Keratinocyte (primary cell): ENCODE data around the gene SINHCAF. TPM values are rescaled to one million over a fixed set of nuclear protein-coding genes. Genes with fewer than 3 reads are reported as not detected.

Experiments
- DNase-seq: peaks from one replicate; pipeline ENCODE4 v3.0.0-alpha.2; 2011; ENCODE audit warnings: low read depth, missing footprints, low spot score
- FAIRE-seq: peaks from 2 replicates; lab custom pipeline; 2011; peaks lifted over from hg19 to GRCh38; lab: Jason Lieb, UNC
- H2AFZ ChIP-seq: 2 replicates; pipeline ENCODE4 v1.6.0; 2012; ENCODE audit warnings: low read length, control low read depth, inconsistent platforms; ENCODE audit not compliant: control insufficient read depth
- H3K27ac ChIP-seq: 2 replicates; pipeline ENCODE4 v1.5.1; 2011; ENCODE audit warnings: low read length; ENCODE audit not compliant: control insufficient read depth, insufficient read depth
- H3K27me3 ChIP-seq: 3 replicates; pipeline ENCODE4 v1.6.0; 2011; ENCODE audit warnings: low read length; ENCODE audit not compliant: control insufficient read depth, insufficient read depth; ENCODE audit errors: extremely low read depth
- H3K36me3 ChIP-seq, 2 experiments: 2 replicates in 1 of 2; 3 replicates in 1 of 2; pipeline ENCODE4 v1.5.1; 2011; ENCODE audit warnings: low read length in 2 of 2, mild to moderate bottlenecking in 1 of 2; ENCODE audit not compliant: control insufficient read depth in 2 of 2, insufficient read depth in 2 of 2; ENCODE audit errors: extremely low read depth in 1 of 2
- H3K4me1 ChIP-seq: 3 replicates; pipeline ENCODE4 v1.5.1; 2011; ENCODE audit warnings: low read length; ENCODE audit not compliant: control insufficient read depth, insufficient read depth; ENCODE audit errors: extremely low read depth
- H3K4me2 ChIP-seq: 3 replicates; pipeline ENCODE4 v1.6.0; 2011; ENCODE audit warnings: low read depth, low read length; ENCODE audit not compliant: control insufficient read depth, insufficient read depth; ENCODE audit errors: extremely low read depth
- H3K4me3 ChIP-seq, 3 experiments: fragments of 200-600 bp in 1 of 3; sonication (generic) in 1 of 3; 2 replicates in 2 of 3; 3 replicates in 1 of 3; pipeline ENCODE4 v1.5.1; 2011 to 2016; ENCODE audit warnings: low read length in 3 of 3, mild to moderate bottlenecking in 3 of 3, control low read depth in 2 of 3, inconsistent platforms in 1 of 3, low read depth in 1 of 3, mixed read lengths in 1 of 3, mixed run types in 1 of 3, moderate library complexity in 1 of 3; ENCODE audit not compliant: control insufficient read depth in 2 of 3, insufficient read depth in 2 of 3; ENCODE audit errors: extremely low read depth in 1 of 3
- H3K79me2 ChIP-seq: 2 replicates; pipeline ENCODE4 v1.6.0; 2012; ENCODE audit warnings: low read length; ENCODE audit not compliant: control insufficient read depth, insufficient read depth
- H3K9ac ChIP-seq: 3 replicates; pipeline ENCODE4 v1.6.0; 2011; ENCODE audit warnings: low read length; ENCODE audit not compliant: control insufficient read depth, insufficient read depth; ENCODE audit errors: extremely low read depth
- H3K9me1 ChIP-seq: 3 replicates; pipeline ENCODE4 v1.6.0; 2011; ENCODE audit warnings: low read length; ENCODE audit not compliant: control insufficient read depth, insufficient read depth; ENCODE audit errors: extremely low read depth
- H3K9me3 ChIP-seq: 2 replicates; pipeline ENCODE4 v1.5.1; 2012; ENCODE audit warnings: low read depth, low read length; ENCODE audit not compliant: control insufficient read depth
- H4K20me1 ChIP-seq: 3 replicates; pipeline ENCODE4 v1.6.0; 2011; ENCODE audit warnings: low read length; ENCODE audit not compliant: control insufficient read depth, insufficient read depth; ENCODE audit errors: extremely low read depth
- CTCF ChIP-seq, 3 experiments: IDR thresholded peaks in 1 of 3; conservative IDR thresholded peaks in 1 of 3; optimal IDR thresholded peaks in 1 of 3; 2 replicates in 2 of 3; 3 replicates in 1 of 3; pipeline versions ENCODE3 to v1.5.1; 2011; ENCODE audit warnings: low read length in 3 of 3, mild to moderate bottlenecking in 3 of 3, moderate library complexity in 2 of 3, control low read depth in 1 of 3, inconsistent platforms in 1 of 3; ENCODE audit not compliant: insufficient read depth in 2 of 3; ENCODE audit errors: extremely low read depth in 1 of 3
- EZH2 ChIP-seq: IDR thresholded peaks from one replicate; pipeline ENCODE4 v1.6.1; 2012; ENCODE audit warnings: inconsistent platforms, mild to moderate bottlenecking, low read length, moderate library complexity
- dilution Hi-C: fragments of 300-500 bp; cut with MboI; formaldehyde crosslinking; loops from one replicate; pipeline ENCODE4 v1.7.0; 2020; ENCODE audit warnings: low sequenced_read_pairs; ENCODE audit not compliant: extremely low pct_ligation_motif_present
- polyA plus RNA-seq, 5 experiments: library from polyadenylated mRNA; depleted of rRNA in 3 of 5; stranded (reverse) in 3 of 5; stranded (forward) in 1 of 5; unstranded in 1 of 5; fragments of >200 nt; gene quantifications; 1 replicate in 1 of 5; 2 replicates in 3 of 5; 3 replicates in 1 of 5; pipeline versions ENCODE4 v1.2.1 to v1.2.3, GENCODE V29; 2011 to 2012; ENCODE audit warnings: missing spikeins in 2 of 5, low read depth in 1 of 5, low replicate concordance in 1 of 5

SINHCAF gene
- polyA plus RNA-seq, 1 donor (not counting 4 experiments of a cell fraction or from before 2014, with no cell fraction given): 57.4 TPM

GRCh38 chr12:31300783-31301182 is 25.2 kb downstream of the SINHCAF start:
- dilution Hi-C loops: no loop called here
- DNase-seq (no peak), FAIRE-seq (no peak)
- Histone ChIP-seq H3K9me3 (no peaks in the 10 kb centered on the region), H3K4me1 (no peaks in the 10 kb centered on the region), H3K4me3 (no peak overlapping the region), H3K4me2 (no peak overlapping the region), H2AFZ (no peak overlapping the region), H4K20me1 (peaks cover 8% of the 10 kb centered on the region), H3K9ac (no peak overlapping the region), H3K27me3 (no peaks in the 10 kb centered on the region), H3K79me2 (peaks cover 83% of the 10 kb centered on the region), H3K9me1 (no peaks in the 10 kb centered on the region), H3K27ac (no peak overlapping the region), H3K36me3 (peaks cover 16 to 22% of the 10 kb centered on the region in 2 experiments)
- TF ChIP-seq EZH2: no peak
- TF ChIP-seq CTCF (optimal IDR thresholded peaks at IDR 0.05 in 1 of 3, IDR thresholded peaks at IDR 0.05 in 1 of 3, conservative IDR thresholded peaks at IDR 0.05 in 1 of 3; ENCODE audit: extremely low read depth in 1 of 3, insufficient read depth in 2 of 3, low read length in 3 of 3): no peak

- DNase-seq: no peak
- FAIRE-seq: no peak
- H3K9ac ChIP-seq: no peak overlapping the region
- H2AFZ ChIP-seq: no peak overlapping the region
- H3K4me1 ChIP-seq: no peaks in the 10 kb centered on the region
- no peak for TF ChIP-seq EZH2
- TF ChIP-seq CTCF (optimal IDR thresholded peaks at IDR 0.05 in 1 of 3, IDR thresholded peaks at IDR 0.05 in 1 of 3, conservative IDR thresholded peaks at IDR 0.05 in 1 of 3; ENCODE audit: extremely low read depth in 1 of 3, insufficient read depth in 2 of 3, low read length in 3 of 3): no peak
- H3K27ac ChIP-seq: no peak overlapping the region
- H3K27me3 ChIP-seq: no peaks in the 10 kb centered on the region
- H3K36me3 ChIP-seq: peaks cover 16 to 22% of the 10 kb centered on the region in 2 experiments
- no peak overlapping the region for H3K4me3 ChIP-seq
- H3K9me1 ChIP-seq: no peaks in the 10 kb centered on the region
- dilution Hi-C loops: no loop called here
- H4K20me1 ChIP-seq: peaks cover 8% of the 10 kb centered on the region
- peaks cover 79% of the 10 kb centered on the region for H3K79me2 ChIP-seq
- H3K4me2 ChIP-seq: no peak overlapping the region
- no peaks in the 10 kb centered on the region for H3K9me3 ChIP-seq
Observed at GRCh38 chr12:31300341-31300740, 25.6 kb downstream of the SINHCAF start.
